T-helper 9 cell (primary cell): ENCODE data around the gene UVSSA.
"Not testable (repeated sequence)": the region's sequence is repeated elsewhere in the genome, so short reads cannot be mapped to it uniquely, and the experiment has no call there.

Source experiments
- DNase-seq: peaks from one replicate; pipeline ENCODE4 v3.0.0-alpha.2; 2020

The UVSSA gene

GRCh38 chr4:1316537-1317168, 30.4 kb upstream of the UVSSA start:
- no peak for DNase-seq

GRCh38 chr4:1317177-1318045, 29.6 kb upstream of the UVSSA start:
- DNase-seq, result no peak

- no peak for DNase-seq
Measured at GRCh38 chr4:1318046-1318375, 29.0 kb upstream of the UVSSA start.

- DNase-seq, result no peak
Measured at GRCh38 chr4:1318488-1319213, 28.4 kb upstream of the UVSSA start.

- no peak for DNase-seq
Measured at GRCh38 chr4:1321486-1321885, 25.5 kb upstream of the UVSSA start.

- no peak for DNase-seq
Measured at GRCh38 chr4:1321946-1322650, 24.9 kb upstream of the UVSSA start.

GRCh38 chr4:1323280-1323634, 23.8 kb upstream of the UVSSA start:
- DNase-seq, result no peak

GRCh38 chr4:1323635-1324442, 23.2 kb upstream of the UVSSA start:
- DNase-seq, result no peak

- not testable (repeated sequence) for DNase-seq
Measured at GRCh38 chr4:1324443-1325175, 22.4 kb upstream of the UVSSA start.

- DNase-seq, result no peak
Measured at GRCh38 chr4:1325176-1325480, 21.9 kb upstream of the UVSSA start.

- DNase-seq, result no peak
Measured at GRCh38 chr4:1325681-1326635, 21.1 kb upstream of the UVSSA start.

GRCh38 chr4:1326751-1327525, 20.1 kb upstream of the UVSSA start:
- no peak for DNase-seq

GRCh38 chr4:1327526-1328266, 19.3 kb upstream of the UVSSA start:
- no peak for DNase-seq

- no peak for DNase-seq
Measured at GRCh38 chr4:1328267-1329155, 18.5 kb upstream of the UVSSA start.

- peak; percentile 66 for DNase-seq
Measured at GRCh38 chr4:1329408-1330371, 17.3 kb upstream of the UVSSA start.

- DNase-seq, result peak; percentile 55
Measured at GRCh38 chr4:1330761-1331590, 16.0 kb upstream of the UVSSA start.
